Nephron (organoid): Measurements from ENCODE around the gene MAP3K12.

Experiments used
- H3K27ac Mint-ChIP-seq, 3 experiments: 2 replicates each; pipeline ENCODE4 v1.8.0; 2020; ENCODE audit warnings: mixed read lengths in 3 of 3, mild to moderate bottlenecking in 2 of 3, moderate library complexity in 1 of 3
- H3K27me3 Mint-ChIP-seq: 2 replicates; pipeline ENCODE4 v1.8.0; 2021; ENCODE audit warnings: low read depth, mild to moderate bottlenecking, moderate library complexity, mixed read lengths
- H3K36me3 Mint-ChIP-seq: 2 replicates; pipeline ENCODE4 v1.8.0; 2020; ENCODE audit warnings: low read depth, mixed read lengths
- H3K4me1 Mint-ChIP-seq: 2 replicates; pipeline ENCODE4 v1.8.0; 2020; ENCODE audit warnings: mixed read lengths
- H3K4me3 Mint-ChIP-seq, 3 experiments: 2 replicates each; pipeline ENCODE4 v1.8.0; 2020; ENCODE audit warnings: mild to moderate bottlenecking in 3 of 3, mixed read lengths in 3 of 3, moderate library complexity in 2 of 3
- H3K9me3 Mint-ChIP-seq: 2 replicates; pipeline ENCODE4 v1.8.0; 2020; ENCODE audit warnings: mixed read lengths
- TF ChIP-seq, protein P1 (sequence below), 3 experiments: fragments of 200-600 bp; sonication (generic); IDR thresholded peaks; one replicate each; pipeline ENCODE4 v1.5.0; 2021; ENCODE audit warnings: antibody characterized with exemption in 3 of 3; ENCODE audit not compliant: unreplicated experiment in 3 of 3

Gene MAP3K12

DNA sequence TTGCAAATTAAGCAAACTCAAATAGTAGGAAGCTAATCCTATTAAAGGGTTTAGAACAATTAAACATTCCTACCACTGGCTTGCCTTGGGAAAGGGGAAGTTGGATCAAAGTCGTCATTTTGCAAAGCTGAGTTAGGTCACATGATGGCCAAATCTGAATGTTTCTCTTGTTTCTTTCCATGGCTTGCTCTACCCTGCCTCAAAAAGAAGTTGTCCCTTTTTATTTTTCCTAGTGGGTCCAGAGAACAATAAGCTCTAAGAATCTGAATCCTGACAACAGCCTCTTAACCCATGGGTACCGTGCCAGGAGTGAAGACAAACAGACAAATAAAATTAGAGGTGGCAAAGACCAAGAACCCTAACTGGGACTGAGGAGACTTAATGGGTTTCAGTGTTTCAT lies 34.2 kb upstream of the MAP3K12 start:
- Mint-ChIP-seq H3K27me3 (no peaks in the 10 kb centered on the region), H3K4me1 (no peaks in the 10 kb centered on the region), H3K4me3 (no peak overlapping the region), H3K36me3 (peaks cover 65% of the 10 kb centered on the region), H3K27ac (no peak overlapping the region), H3K9me3 (no peaks in the 10 kb centered on the region)
- TF ChIP-seq, protein P1, sequence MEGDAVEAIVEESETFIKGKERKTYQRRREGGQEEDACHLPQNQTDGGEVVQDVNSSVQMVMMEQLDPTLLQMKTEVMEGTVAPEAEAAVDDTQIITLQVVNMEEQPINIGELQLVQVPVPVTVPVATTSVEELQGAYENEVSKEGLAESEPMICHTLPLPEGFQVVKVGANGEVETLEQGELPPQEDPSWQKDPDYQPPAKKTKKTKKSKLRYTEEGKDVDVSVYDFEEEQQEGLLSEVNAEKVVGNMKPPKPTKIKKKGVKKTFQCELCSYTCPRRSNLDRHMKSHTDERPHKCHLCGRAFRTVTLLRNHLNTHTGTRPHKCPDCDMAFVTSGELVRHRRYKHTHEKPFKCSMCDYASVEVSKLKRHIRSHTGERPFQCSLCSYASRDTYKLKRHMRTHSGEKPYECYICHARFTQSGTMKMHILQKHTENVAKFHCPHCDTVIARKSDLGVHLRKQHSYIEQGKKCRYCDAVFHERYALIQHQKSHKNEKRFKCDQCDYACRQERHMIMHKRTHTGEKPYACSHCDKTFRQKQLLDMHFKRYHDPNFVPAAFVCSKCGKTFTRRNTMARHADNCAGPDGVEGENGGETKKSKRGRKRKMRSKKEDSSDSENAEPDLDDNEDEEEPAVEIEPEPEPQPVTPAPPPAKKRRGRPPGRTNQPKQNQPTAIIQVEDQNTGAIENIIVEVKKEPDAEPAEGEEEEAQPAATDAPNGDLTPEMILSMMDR (IDR thresholded peaks at IDR 0.05; ENCODE audit: unreplicated experiment in 3 of 3) = no peak

- TF ChIP-seq, protein P1 (IDR thresholded peaks at IDR 0.05; ENCODE audit: unreplicated experiment in 3 of 3) = no peak
- H3K27ac Mint-ChIP-seq = no peak overlapping the region
- no peak overlapping the region for H3K4me3 Mint-ChIP-seq
- no peaks in the 10 kb centered on the region for H3K4me1 Mint-ChIP-seq
- peaks cover 59% of the 10 kb centered on the region for H3K36me3 Mint-ChIP-seq
- H3K27me3 Mint-ChIP-seq = no peaks in the 10 kb centered on the region
- no peaks in the 10 kb centered on the region for H3K9me3 Mint-ChIP-seq
Observed at GRCh38 chr12:53532524-53533445, 33.5 kb upstream of the MAP3K12 start.

- H3K4me1 Mint-ChIP-seq = no peaks in the 10 kb centered on the region
- no peaks in the 10 kb centered on the region for H3K27me3 Mint-ChIP-seq
- no peak overlapping the region for H3K4me3 Mint-ChIP-seq
- H3K36me3 Mint-ChIP-seq = peaks cover 53% of the 10 kb centered on the region
- TF ChIP-seq, protein P1 (IDR thresholded peaks at IDR 0.05; ENCODE audit: unreplicated experiment in 3 of 3) = no peak
- no peak overlapping the region for H3K27ac Mint-ChIP-seq
- no peaks in the 10 kb centered on the region for H3K9me3 Mint-ChIP-seq
Observed at GRCh38 chr12:53532021-53532420, 32.8 kb upstream of the MAP3K12 start.

DNA sequence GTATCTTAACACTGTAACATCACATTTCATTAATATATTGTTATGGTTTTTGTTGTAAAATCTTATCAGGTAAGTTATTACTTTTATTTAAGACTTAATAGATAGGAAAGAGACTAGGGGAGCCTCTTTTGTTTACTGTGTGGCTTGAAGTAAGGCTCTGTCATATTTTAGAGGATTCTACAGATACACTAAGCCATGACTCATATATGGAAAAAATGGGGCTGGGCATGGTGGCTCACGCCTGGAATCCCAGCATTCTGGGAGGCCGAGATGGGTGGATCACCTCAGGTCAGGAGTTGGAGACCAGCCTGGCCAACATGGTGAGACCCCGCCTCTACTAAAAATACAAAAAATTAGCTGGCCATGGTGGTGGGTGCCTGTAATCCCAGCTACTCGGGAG lies 31.7 kb upstream of the MAP3K12 start:
- H3K4me3 Mint-ChIP-seq = no peak overlapping the region
- H3K27ac Mint-ChIP-seq = no peak overlapping the region
- no peaks in the 10 kb centered on the region for H3K27me3 Mint-ChIP-seq
- H3K4me1 Mint-ChIP-seq = no peaks in the 10 kb centered on the region
- no peaks in the 10 kb centered on the region for H3K9me3 Mint-ChIP-seq
- H3K36me3 Mint-ChIP-seq = peaks cover 54% of the 10 kb centered on the region
- TF ChIP-seq, protein P1 (IDR thresholded peaks at IDR 0.05; ENCODE audit: unreplicated experiment in 3 of 3) = no peak

DNA sequence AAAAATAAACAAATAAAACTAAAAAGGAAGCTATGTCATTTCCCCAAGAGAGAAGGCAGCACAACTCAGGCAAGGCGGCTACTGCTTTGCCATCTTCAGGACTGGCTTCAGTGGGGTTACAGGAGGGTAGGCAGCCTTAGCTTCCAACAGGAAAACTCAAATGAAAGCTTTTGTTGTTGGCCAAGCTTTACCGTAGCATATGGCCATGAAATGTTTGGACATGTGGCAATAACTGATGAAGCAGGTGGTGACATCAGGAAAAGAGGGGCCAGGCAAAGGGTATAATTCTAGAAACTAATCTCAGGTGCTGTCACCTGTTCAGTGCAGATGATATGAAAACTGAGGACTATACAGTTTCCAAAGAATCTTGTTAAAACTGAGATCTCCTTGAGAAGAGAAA lies 30.8 kb upstream of the MAP3K12 start:
- Mint-ChIP-seq H3K9me3 (no peaks in the 10 kb centered on the region), H3K4me1 (no peaks in the 10 kb centered on the region), H3K36me3 (peaks cover 53% of the 10 kb centered on the region), H3K4me3 (no peak overlapping the region), H3K27me3 (no peaks in the 10 kb centered on the region), H3K27ac (no peak overlapping the region)
- TF ChIP-seq, protein P1 (IDR thresholded peaks at IDR 0.05; ENCODE audit: unreplicated experiment in 3 of 3) = no peak

DNA sequence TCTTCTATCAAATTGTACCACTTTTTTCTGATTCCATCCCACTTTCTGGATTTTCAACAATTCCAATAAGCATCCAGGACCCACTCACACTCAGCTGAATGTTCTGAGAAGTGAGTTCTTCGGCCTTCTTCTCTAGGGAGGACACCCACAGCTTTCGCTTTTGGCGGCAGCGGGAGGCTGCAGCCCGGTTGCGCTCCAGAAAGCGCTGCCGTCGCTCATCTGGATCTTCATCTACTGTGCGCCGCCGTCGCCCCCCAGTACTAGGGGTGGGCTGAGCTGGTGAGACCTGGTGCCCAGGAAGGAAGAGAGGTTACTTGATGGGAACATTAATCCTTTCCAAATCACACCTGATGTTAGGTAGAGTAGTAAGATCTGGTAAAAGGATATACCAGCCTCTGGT lies 25.2 kb upstream of the MAP3K12 start:
- H3K4me3 Mint-ChIP-seq = no peak overlapping the region
- H3K9me3 Mint-ChIP-seq = no peaks in the 10 kb centered on the region
- no peaks in the 10 kb centered on the region for H3K4me1 Mint-ChIP-seq
- H3K36me3 Mint-ChIP-seq = peaks cover 65% of the 10 kb centered on the region
- H3K27me3 Mint-ChIP-seq = no peaks in the 10 kb centered on the region
- TF ChIP-seq, protein P1 (IDR thresholded peaks at IDR 0.05; ENCODE audit: unreplicated experiment in 3 of 3) = no peak
- H3K27ac Mint-ChIP-seq = no peak overlapping the region
